Liver (tissue), 9 donors: Measurements from ENCODE around the gene PI4K2A. TPM values are rescaled to one million over a fixed set of nuclear protein-coding genes. Genes with fewer than 3 reads are reported as not detected.

Experiments
- DNase-seq: peaks from one replicate; pipeline ENCODE4 v3.0.0-alpha.2; 2017; ENCODE audit warnings: low spot score
- H3K27ac ChIP-seq, 2 donors: one replicate each; pipeline ENCODE4 v1.7.0; 2013; ENCODE audit warnings: inconsistent platforms in 2 of 2, low read length in 2 of 2, control low read depth in 1 of 2, low read depth in 1 of 2, mild to moderate bottlenecking in 1 of 2
- H3K27me3 ChIP-seq, 4 donors: one replicate each; pipeline versions ENCODE4 v1.6.1 to v1.7.0; 2013; ENCODE audit warnings: low read length in 3 of 4, inconsistent platforms in 1 of 4, mild to moderate bottlenecking in 1 of 4, moderate library complexity in 1 of 4; ENCODE audit not compliant: control insufficient read depth in 4 of 4, insufficient read depth in 4 of 4
- H3K36me3 ChIP-seq, 4 donors: one replicate each; pipeline versions ENCODE4 v1.6.1 to v1.7.0; 2013; ENCODE audit warnings: low read length in 3 of 4, mild to moderate bottlenecking in 3 of 4, low read depth in 1 of 4, moderate library complexity in 1 of 4; ENCODE audit not compliant: control insufficient read depth in 4 of 4, insufficient read depth in 3 of 4
- H3K4me1 ChIP-seq, 4 donors: one replicate each; pipeline versions ENCODE4 v1.6.1 to v1.7.0; 2013; ENCODE audit warnings: low read length in 3 of 4, mild to moderate bottlenecking in 3 of 4, moderate library complexity in 1 of 4; ENCODE audit not compliant: control insufficient read depth in 4 of 4, insufficient read depth in 4 of 4
- H3K4me3 ChIP-seq, 3 donors: one replicate each; pipeline versions ENCODE4 v1.6.1 to v1.7.0; 2013; ENCODE audit warnings: low read length in 3 of 3, control low read depth in 1 of 3, low read depth in 1 of 3, mild to moderate bottlenecking in 1 of 3
- H3K9ac ChIP-seq, 2 donors: one replicate each; pipeline ENCODE4 v1.7.0; 2013; ENCODE audit warnings: low read length in 2 of 2, mild to moderate bottlenecking in 2 of 2, moderate library complexity in 2 of 2, control low read depth in 1 of 2, low read depth in 1 of 2
- H3K9me3 ChIP-seq, 4 donors: one replicate each; pipeline versions ENCODE4 v1.6.1 to v1.7.0; 2013; ENCODE audit warnings: low read length in 3 of 4; ENCODE audit not compliant: control insufficient read depth in 4 of 4
- EGR1 ChIP-seq, 2 donors: IDR thresholded peaks; 2 replicates each; pipeline ENCODE4 v1.6.1; 2016 to 2018; ENCODE audit warnings: antibody characterized with exemption in 2 of 2, low read depth in 2 of 2
- FOXA1 ChIP-seq: IDR thresholded peaks from 2 replicates; pipeline ENCODE4 v1.6.1; 2016; ENCODE audit warnings: antibody characterized with exemption
- FOXA2 ChIP-seq: IDR thresholded peaks from 2 replicates; pipeline ENCODE4 v1.6.1; 2016; ENCODE audit warnings: antibody characterized with exemption
- GABPA ChIP-seq, 2 donors: IDR thresholded peaks in 1 of 2; conservative IDR thresholded peaks in 1 of 2; 2 replicates each; pipeline ENCODE4 v1.6.1; 2016; ENCODE audit warnings: antibody characterized with exemption in 2 of 2, mild to moderate bottlenecking in 1 of 2, moderate library complexity in 1 of 2
- HNF4A ChIP-seq, 2 donors: conservative IDR thresholded peaks; 2 replicates each; pipeline ENCODE4 v1.6.1; 2016; ENCODE audit warnings: antibody characterized with exemption in 2 of 2, mild to moderate bottlenecking in 2 of 2
- HNF4G ChIP-seq: IDR thresholded peaks from 2 replicates; pipeline ENCODE4 v1.6.1; 2016; ENCODE audit warnings: antibody characterized with exemption
- JUND ChIP-seq, 2 donors: IDR thresholded peaks; 2 replicates each; pipeline ENCODE4 v1.6.1; 2016; ENCODE audit warnings: antibody characterized with exemption in 2 of 2
- MAX ChIP-seq: IDR thresholded peaks from 2 replicates; pipeline ENCODE4 v1.6.1; 2016; ENCODE audit warnings: antibody characterized with exemption
- NR2F2 ChIP-seq: IDR thresholded peaks from 2 replicates; pipeline ENCODE4 v1.6.1; 2016; ENCODE audit warnings: antibody characterized with exemption
- RAD21 ChIP-seq, 2 donors: IDR thresholded peaks; 2 replicates each; pipeline ENCODE4 v1.6.1; 2016; ENCODE audit warnings: antibody characterized with exemption in 2 of 2, mild to moderate bottlenecking in 2 of 2
- RXRA ChIP-seq, 2 donors: IDR thresholded peaks; 2 replicates each; pipeline ENCODE4 v1.6.1; 2017 to 2018; ENCODE audit warnings: antibody characterized with exemption in 2 of 2, mild to moderate bottlenecking in 1 of 2
- SP1 ChIP-seq: IDR thresholded peaks from 2 replicates; pipeline ENCODE4 v1.6.1; 2018; ENCODE audit warnings: antibody characterized with exemption, mild to moderate bottlenecking
- TAF1 ChIP-seq: conservative IDR thresholded peaks from 2 replicates; pipeline ENCODE4 v1.6.1; 2016; ENCODE audit warnings: antibody characterized with exemption, mild to moderate bottlenecking
- YY1 ChIP-seq: IDR thresholded peaks from 2 replicates; pipeline ENCODE4 v1.6.1; 2016; ENCODE audit warnings: antibody characterized with exemption, mild to moderate bottlenecking
- WGBS: extraction: QIAGEN DNeasy Blood & Tissue Kit; methylation state at CpG from one replicate; pipeline ENCODE4 v1.1.7; 2013; 5-methylcytosine and 5-hydroxymethylcytosine counted together
- polyA plus RNA-seq, 2 donors: library from polyadenylated mRNA; stranded (reverse) in 1 of 2; unstranded in 1 of 2; fragments of 200-250 nt in 1 of 2; fragments of >200 nt in 1 of 2; fragmentation: Nextera tagmentation in 1 of 2; extraction: Ambion mirVana in 1 of 2; gene quantifications; one replicate each; pipeline versions ENCODE4 v1.2.1 to v1.2.3, GENCODE V29; 2013 to 2015
- total RNA-seq, 2 donors: library from RNA; depleted of rRNA; stranded (reverse); fragments of >200 nt; gene quantifications; one replicate each; pipeline ENCODE4 v1.2.3, GENCODE V29; 2014
- TF ChIP-seq, protein P1 (sequence below): fragments of 150-350 bp; IDR thresholded peaks from 2 replicates; pipeline ENCODE4 v1.5.1; 2017; ENCODE audit warnings: improper control_type of control experiment, low read depth, low read length; ENCODE audit not compliant: missing input control
- TF ChIP-seq, protein P2 (sequence below): IDR thresholded peaks from 2 replicates; pipeline ENCODE4 v1.6.1; 2016; ENCODE audit warnings: antibody characterized with exemption
- TF ChIP-seq, protein P3 (sequence below): IDR thresholded peaks from 2 replicates; pipeline ENCODE4 v1.6.1; 2016; ENCODE audit warnings: antibody characterized with exemption
- TF ChIP-seq, protein P4 (sequence below): IDR thresholded peaks from 2 replicates; pipeline ENCODE4 v1.6.1; 2016; ENCODE audit warnings: antibody characterized with exemption, mild to moderate bottlenecking
- donor health status: healthy.
- donor health status: healthy.
- donor health status: healthy.
- donor health status: healthy.
- donor health status: healthy.

Gene PI4K2A
- total and polyA plus RNA-seq, 4 donors = 4.4 to 17.6 (median 11.2) TPM

GRCh38 chr10:97686962-97687784, 46.7 kb downstream of the PI4K2A start, which contains the start of gene AVPI1:
Gene AVPI1 (minus strand): TSS chr10:97687241. CDS start chr10:97679905, 7,336 bp downstream.
- Histone ChIP-seq H3K27me3 (no peaks in the 10 kb centered on the region), H3K36me3 (no peaks in the 10 kb centered on the region), H3K9me3 (no peaks in the 10 kb centered on the region), H3K9ac (peak within 1 kb of the TSS; percentile 61 to 95), H3K27ac (peak within 1 kb of the TSS; percentile 94 to 97), H3K4me3 (peak within 1 kb of the TSS; percentile 59 to 97 (median 88)), H3K4me1 (peaks cover 8 to 43% (median 27%) of the 10 kb centered on the region in 4 donors)
- peak; percentile 95 for DNase-seq
- WGBS = under 1% methylated on average over 78 of the region's 78 CpGs
- TF ChIP-seq, protein P1, sequence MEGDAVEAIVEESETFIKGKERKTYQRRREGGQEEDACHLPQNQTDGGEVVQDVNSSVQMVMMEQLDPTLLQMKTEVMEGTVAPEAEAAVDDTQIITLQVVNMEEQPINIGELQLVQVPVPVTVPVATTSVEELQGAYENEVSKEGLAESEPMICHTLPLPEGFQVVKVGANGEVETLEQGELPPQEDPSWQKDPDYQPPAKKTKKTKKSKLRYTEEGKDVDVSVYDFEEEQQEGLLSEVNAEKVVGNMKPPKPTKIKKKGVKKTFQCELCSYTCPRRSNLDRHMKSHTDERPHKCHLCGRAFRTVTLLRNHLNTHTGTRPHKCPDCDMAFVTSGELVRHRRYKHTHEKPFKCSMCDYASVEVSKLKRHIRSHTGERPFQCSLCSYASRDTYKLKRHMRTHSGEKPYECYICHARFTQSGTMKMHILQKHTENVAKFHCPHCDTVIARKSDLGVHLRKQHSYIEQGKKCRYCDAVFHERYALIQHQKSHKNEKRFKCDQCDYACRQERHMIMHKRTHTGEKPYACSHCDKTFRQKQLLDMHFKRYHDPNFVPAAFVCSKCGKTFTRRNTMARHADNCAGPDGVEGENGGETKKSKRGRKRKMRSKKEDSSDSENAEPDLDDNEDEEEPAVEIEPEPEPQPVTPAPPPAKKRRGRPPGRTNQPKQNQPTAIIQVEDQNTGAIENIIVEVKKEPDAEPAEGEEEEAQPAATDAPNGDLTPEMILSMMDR = no peak
- TF ChIP-seq EGR1 (IDR thresholded peaks at IDR 0.05; ENCODE audit: low read depth in 2 of 2) = peak; percentile 98 to 100
- TF ChIP-seq, protein P2, sequence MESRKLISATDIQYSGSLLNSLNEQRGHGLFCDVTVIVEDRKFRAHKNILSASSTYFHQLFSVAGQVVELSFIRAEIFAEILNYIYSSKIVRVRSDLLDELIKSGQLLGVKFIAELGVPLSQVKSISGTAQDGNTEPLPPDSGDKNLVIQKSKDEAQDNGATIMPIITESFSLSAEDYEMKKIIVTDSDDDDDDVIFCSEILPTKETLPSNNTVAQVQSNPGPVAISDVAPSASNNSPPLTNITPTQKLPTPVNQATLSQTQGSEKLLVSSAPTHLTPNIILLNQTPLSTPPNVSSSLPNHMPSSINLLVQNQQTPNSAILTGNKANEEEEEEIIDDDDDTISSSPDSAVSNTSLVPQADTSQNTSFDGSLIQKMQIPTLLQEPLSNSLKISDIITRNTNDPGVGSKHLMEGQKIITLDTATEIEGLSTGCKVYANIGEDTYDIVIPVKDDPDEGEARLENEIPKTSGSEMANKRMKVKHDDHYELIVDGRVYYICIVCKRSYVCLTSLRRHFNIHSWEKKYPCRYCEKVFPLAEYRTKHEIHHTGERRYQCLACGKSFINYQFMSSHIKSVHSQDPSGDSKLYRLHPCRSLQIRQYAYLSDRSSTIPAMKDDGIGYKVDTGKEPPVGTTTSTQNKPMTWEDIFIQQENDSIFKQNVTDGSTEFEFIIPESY = no peak
- TF ChIP-seq SP1 = peak; percentile 81
- TF ChIP-seq, protein P3, sequence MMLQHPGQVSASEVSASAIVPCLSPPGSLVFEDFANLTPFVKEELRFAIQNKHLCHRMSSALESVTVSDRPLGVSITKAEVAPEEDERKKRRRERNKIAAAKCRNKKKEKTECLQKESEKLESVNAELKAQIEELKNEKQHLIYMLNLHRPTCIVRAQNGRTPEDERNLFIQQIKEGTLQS = no peak
- TF ChIP-seq, protein P4, sequence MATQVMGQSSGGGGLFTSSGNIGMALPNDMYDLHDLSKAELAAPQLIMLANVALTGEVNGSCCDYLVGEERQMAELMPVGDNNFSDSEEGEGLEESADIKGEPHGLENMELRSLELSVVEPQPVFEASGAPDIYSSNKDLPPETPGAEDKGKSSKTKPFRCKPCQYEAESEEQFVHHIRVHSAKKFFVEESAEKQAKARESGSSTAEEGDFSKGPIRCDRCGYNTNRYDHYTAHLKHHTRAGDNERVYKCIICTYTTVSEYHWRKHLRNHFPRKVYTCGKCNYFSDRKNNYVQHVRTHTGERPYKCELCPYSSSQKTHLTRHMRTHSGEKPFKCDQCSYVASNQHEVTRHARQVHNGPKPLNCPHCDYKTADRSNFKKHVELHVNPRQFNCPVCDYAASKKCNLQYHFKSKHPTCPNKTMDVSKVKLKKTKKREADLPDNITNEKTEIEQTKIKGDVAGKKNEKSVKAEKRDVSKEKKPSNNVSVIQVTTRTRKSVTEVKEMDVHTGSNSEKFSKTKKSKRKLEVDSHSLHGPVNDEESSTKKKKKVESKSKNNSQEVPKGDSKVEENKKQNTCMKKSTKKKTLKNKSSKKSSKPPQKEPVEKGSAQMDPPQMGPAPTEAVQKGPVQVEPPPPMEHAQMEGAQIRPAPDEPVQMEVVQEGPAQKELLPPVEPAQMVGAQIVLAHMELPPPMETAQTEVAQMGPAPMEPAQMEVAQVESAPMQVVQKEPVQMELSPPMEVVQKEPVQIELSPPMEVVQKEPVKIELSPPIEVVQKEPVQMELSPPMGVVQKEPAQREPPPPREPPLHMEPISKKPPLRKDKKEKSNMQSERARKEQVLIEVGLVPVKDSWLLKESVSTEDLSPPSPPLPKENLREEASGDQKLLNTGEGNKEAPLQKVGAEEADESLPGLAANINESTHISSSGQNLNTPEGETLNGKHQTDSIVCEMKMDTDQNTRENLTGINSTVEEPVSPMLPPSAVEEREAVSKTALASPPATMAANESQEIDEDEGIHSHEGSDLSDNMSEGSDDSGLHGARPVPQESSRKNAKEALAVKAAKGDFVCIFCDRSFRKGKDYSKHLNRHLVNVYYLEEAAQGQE = peak; percentile 96
- TF ChIP-seq NR2F2 = no peak
- TF ChIP-seq FOXA1 = peak; percentile 17
- peak; percentile 58 for TF ChIP-seq YY1
- peak; percentile 39 for TF ChIP-seq MAX
- TF ChIP-seq FOXA2 = no peak
- TF ChIP-seq RXRA (IDR thresholded peaks at IDR 0.05) = peak in 1 of 2 donors; percentile 41
- no peak for TF ChIP-seq GABPA (IDR thresholded peaks at IDR 0.05 in 1 of 2, conservative IDR thresholded peaks at IDR 0.05 in 1 of 2)
- TF ChIP-seq TAF1 = peak; percentile 95
- TF ChIP-seq RAD21 (IDR thresholded peaks at IDR 0.05) = peak in 1 of 2 donors; percentile 2
- peak in 1 of 2 donors; percentile 38 for TF ChIP-seq JUND (IDR thresholded peaks at IDR 0.05)
- TF ChIP-seq HNF4G = no peak
- TF ChIP-seq HNF4A (conservative IDR thresholded peaks at IDR 0.05) = peak; percentile 53 to 72
